IMR-90 (cell line): ENCODE measurements around the gene LAMA5. TPM values are rescaled to one million over a fixed set of nuclear protein-coding genes. Genes with fewer than 3 reads are reported as not detected.

Experiments used
- ATAC-seq: fragments of 200-7000 bp; cut with Tn5 transposase; 2 replicates; pipeline ENCODE4 v1.9.1; 2020; ENCODE audit warnings: low read depth, mild to moderate bottlenecking, moderate library complexity
- BruUV-seq: library from RNA; stranded (reverse); fragments of 400-500 nt; replicated peaks from 2 replicates; lab custom pipeline; 2021; lab: Mats Ljungman, UMichigan
- CTCF ChIA-PET: fragments of 300-600 bp; formaldehyde crosslinking; extraction: SDS; loops from one replicate; lab custom pipeline; 2021; ENCODE audit warnings: antibody characterized with exemption; lab: Yijun Ruan, JAX
- POLR2A ChIA-PET: fragments of 300-600 bp; sonication (Branson Sonifier 250); formaldehyde crosslinking; loops from one replicate; lab custom pipeline; 2022; ENCODE audit warnings: antibody characterized with exemption; ENCODE audit not compliant: unreplicated experiment; lab: Charles Lee
- DNase-seq: peaks from one replicate; pipeline ENCODE4 v3.0.0; 2013
- H2AFZ ChIP-seq: replicated peaks from 2 replicates; pipeline ENCODE3; 2013; ENCODE audit warnings: low read length, mild to moderate bottlenecking; ENCODE audit not compliant: poor library complexity
- H2AK5ac ChIP-seq: 2 replicates; pipeline ENCODE4 v1.6.1; 2013; ENCODE audit warnings: low read depth, low read length, inconsistent platforms
- H2AK9ac ChIP-seq: replicated peaks from 2 replicates; pipeline ENCODE3; 2013; ENCODE audit warnings: mild to moderate bottlenecking, low read depth, low read length, moderate library complexity; ENCODE audit not compliant: poor library complexity
- H2BK120ac ChIP-seq: 2 replicates; pipeline ENCODE4 v1.6.1; 2013; ENCODE audit warnings: low read depth, low read length, inconsistent platforms
- H2BK15ac ChIP-seq: 3 replicates; pipeline ENCODE4 v1.6.1; 2013; ENCODE audit warnings: low read depth, low read length, inconsistent platforms
- H2BK20ac ChIP-seq: 2 replicates; pipeline ENCODE4 v1.6.1; 2013; ENCODE audit warnings: low read depth, mild to moderate bottlenecking, inconsistent platforms, low read length, moderate library complexity
- H2BK5ac ChIP-seq: 2 replicates; pipeline ENCODE4 v1.6.1; 2013; ENCODE audit warnings: mild to moderate bottlenecking, low read depth, low read length, inconsistent platforms; ENCODE audit not compliant: poor library complexity, severe bottlenecking
- H3K14ac ChIP-seq: replicated peaks from 2 replicates; pipeline ENCODE4 v1.6.1; 2013; ENCODE audit warnings: low read depth, low read length, inconsistent platforms
- H3K18ac ChIP-seq: 2 replicates; pipeline ENCODE4 v1.6.1; 2013; ENCODE audit warnings: low read depth, low read length, control low read depth
- H3K23ac ChIP-seq: 2 replicates; pipeline ENCODE4 v1.6.1; 2013; ENCODE audit warnings: low read depth, low read length, inconsistent platforms
- H3K27ac ChIP-seq: 2 replicates; pipeline ENCODE4 v1.5.1; 2013; ENCODE audit warnings: mild to moderate bottlenecking, control low read depth, low read length; ENCODE audit not compliant: insufficient read depth
- H3K27me3 ChIP-seq: 2 replicates; pipeline ENCODE4 v1.6.1; 2013; ENCODE audit warnings: low read length; ENCODE audit not compliant: control insufficient read depth, insufficient read depth
- H3K36me3 ChIP-seq: 2 replicates; pipeline ENCODE4 v1.6.1; 2013; ENCODE audit warnings: low read length, mixed read lengths; ENCODE audit not compliant: control insufficient read depth, insufficient read depth
- H3K4ac ChIP-seq: 2 replicates; pipeline ENCODE4 v1.6.1; 2013; ENCODE audit warnings: low read depth, low read length, inconsistent platforms
- H3K4me1 ChIP-seq: 2 replicates; pipeline ENCODE4 v1.6.1; 2013; ENCODE audit warnings: low read length, mixed read lengths; ENCODE audit not compliant: control insufficient read depth, insufficient read depth
- H3K4me2 ChIP-seq: 2 replicates; pipeline ENCODE4 v1.6.1; 2013; ENCODE audit warnings: low read depth, mild to moderate bottlenecking, control low read depth, low read length, moderate library complexity
- H3K4me3 ChIP-seq: 2 replicates; pipeline ENCODE4 v1.5.1; 2013; ENCODE audit warnings: low read depth, mild to moderate bottlenecking, control low read depth, low read length, moderate library complexity; ENCODE audit not compliant: insufficient read depth
- H3K56ac ChIP-seq: 2 replicates; pipeline ENCODE4 v1.6.1; 2013; ENCODE audit warnings: low read length, inconsistent platforms; ENCODE audit not compliant: insufficient read depth; ENCODE audit errors: extremely low read depth
- H3K79me1 ChIP-seq, 2 experiments: 2 replicates each; pipeline ENCODE4 v1.6.1; 2013; ENCODE audit warnings: low read length in 2 of 2, inconsistent platforms in 1 of 2, low read depth in 1 of 2
- H3K9ac ChIP-seq: 2 replicates; pipeline ENCODE4 v1.6.1; 2013; ENCODE audit warnings: low read depth, low read length, control low read depth
- H3K9me1 ChIP-seq: 2 replicates; pipeline ENCODE4 v1.6.1; 2013; ENCODE audit warnings: low read length, inconsistent platforms; ENCODE audit not compliant: insufficient read depth
- H3K9me3 ChIP-seq: 2 replicates; pipeline ENCODE4 v1.6.1; 2013; ENCODE audit warnings: low read length; ENCODE audit not compliant: control insufficient read depth, insufficient read depth
- H4K20me1 ChIP-seq: 2 replicates; pipeline ENCODE4 v1.6.1; 2013; ENCODE audit warnings: low read length, inconsistent platforms; ENCODE audit not compliant: insufficient read depth
- H4K5ac ChIP-seq: 2 replicates; pipeline ENCODE4 v1.6.1; 2013; ENCODE audit warnings: mild to moderate bottlenecking, low read depth, low read length, control low read depth
- H4K8ac ChIP-seq, 2 experiments: 2 replicates each; pipeline ENCODE4 v1.6.1; 2013; ENCODE audit warnings: low read depth in 2 of 2, low read length in 2 of 2, control low read depth in 1 of 2, inconsistent platforms in 1 of 2
- H4K91ac ChIP-seq: 2 replicates; pipeline ENCODE4 v1.6.1; 2013; ENCODE audit warnings: low read depth, low read length, inconsistent platforms; ENCODE audit not compliant: insufficient read depth
- NFE2L2 ChIP-seq: fragments of 150-350 bp; IDR thresholded peaks from 2 replicates; pipeline ENCODE4 v1.6.1; 2016; ENCODE audit warnings: low read depth, mild to moderate bottlenecking, low read length
- WGBS, 2 experiments: methylation state at CpG; one replicate each; pipeline versions ENCODE4 v1.1.5 to v1.1.7; 2013; ENCODE audit warnings: missing lambda C conversion rate in 2 of 2; ENCODE audit not compliant: insufficient read length in 1 of 2; ENCODE audit errors: extremely low coverage in 2 of 2; 5-methylcytosine and 5-hydroxymethylcytosine counted together
- dilution Hi-C: fragments of 300-500 bp; cut with HindIII; formaldehyde crosslinking; loops from one replicate; pipeline ENCODE4 v1.14.3; 2018; ENCODE audit warnings: low sequenced_read_pairs; ENCODE audit not compliant: unreplicated experiment
- in situ Hi-C: fragments of 300-500 bp; cut with MboI; formaldehyde crosslinking; loops from 3 replicates; pipeline ENCODE4 v1.14.3; 2019; ENCODE audit warnings: low sequenced_read_pairs, inconsistent platforms, mixed read lengths
- intact Hi-C: fragments of 100-400 bp; cut with micrococcal nuclease; formaldehyde crosslinking; loops from 2 replicates; pipeline ENCODE4 v1.10.0; 2022
- polyA plus RNA-seq, 3 experiments: library from polyadenylated mRNA; depleted of rRNA; stranded (reverse); fragments of >200 nt; gene quantifications; 2 replicates each; pipeline ENCODE4 v1.2.3, GENCODE V29; 2012; ENCODE audit warnings: low replicate concordance in 1 of 3
- total RNA-seq: library from RNA; depleted of rRNA; stranded (reverse); fragments of >200 nt; gene quantifications from 2 replicates; pipeline ENCODE4 v1.2.3, GENCODE V29; 2012

The LAMA5 gene
- total and polyA plus RNA-seq, 2 of the 4 experiments (the other 2 are of a cell fraction): 0.90 to 7.3 TPM

- dilution Hi-C loops (no loop called here), in situ Hi-C loops (no loop called here), intact Hi-C loops (no loop called here)
- Histone ChIP-seq H3K36me3 (peaks cover 9% of the 10 kb centered on the region; the same call in 1 of the 2 replicates), H3K9me1 (peaks cover 2% of the 10 kb centered on the region; the same call in 1 of the 2 replicates), H3K18ac (no peak overlapping the region), H4K20me1 (no peaks in the 10 kb centered on the region), H4K91ac (no peak overlapping the region), H2AFZ (no peak overlapping the region), H3K4me2 (no peak overlapping the region), H2BK5ac (no peak overlapping the region), H3K9ac (no peak overlapping the region), H4K5ac (no peak overlapping the region), H3K27ac (no peak overlapping the region), H2AK9ac (no peak overlapping the region), H2BK20ac (no peak overlapping the region), H3K4me1 (no peaks in the 10 kb centered on the region; the same call in 1 of the 2 replicates), H3K56ac (no peak overlapping the region), H3K27me3 (no peaks in the 10 kb centered on the region), H3K4ac (no peak overlapping the region), H2AK5ac (no peak overlapping the region), H4K8ac (no peak overlapping the region), H3K23ac (no peak overlapping the region), H3K79me1 (no peaks in the 10 kb centered on the region), H3K9me3 (no peaks in the 10 kb centered on the region), H3K4me3 (no peak overlapping the region), H2BK120ac (no peak overlapping the region), H2BK15ac (no peak overlapping the region), H3K14ac (no peak overlapping the region)
- no peak for TF ChIP-seq NFE2L2
- POLR2A ChIA-PET: no interaction called here
- WGBS, 2 experiments: 100% methylated on average over 3 of the region's 10 CpGs; no CpG with 5 or more reads in 1 of the 2 experiments
- CTCF ChIA-PET: no interaction called here
- no TSS peak for BruUV-seq
- no peak for DNase-seq
- ATAC-seq: no peak
These were observed 20.0 kb downstream of the LAMA5 start for GRCh38 chr20:62347151-62347404.
